Tibial nerve (tissue), 4 donors: Measurements from ENCODE around the gene GDF15. TPM values are rescaled to one million over a fixed set of nuclear protein-coding genes. Genes with fewer than 3 reads are reported as not detected.
A peak's percentile ranks its signal among the peaks of the same experiment; 100 is the strongest.

Experiments
- DNase-seq, 2 donors: peaks; one replicate each; pipeline ENCODE4 v3.0.0-alpha.2; 2019; ENCODE audit warnings: low spot score in 2 of 2
- H3K27ac ChIP-seq, 4 donors: fragments of 200-600 bp; sonication (generic) in 3 of 4; one replicate each; pipeline ENCODE4 v1.5.1; 2017 to 2019; ENCODE audit warnings: mild to moderate bottlenecking in 1 of 4
- H3K27me3 ChIP-seq, 2 donors: fragments of 200-600 bp; sonication (generic) in 1 of 2; one replicate each; pipeline versions ENCODE4 v1.5.1 to v1.6.0; 2017 to 2019
- H3K36me3 ChIP-seq, 3 donors: fragments of 200-600 bp; sonication (generic); one replicate each; pipeline ENCODE4 v1.5.1; 2018 to 2019
- H3K4me1 ChIP-seq, 4 donors: fragments of 200-600 bp; sonication (generic) in 3 of 4; one replicate each; pipeline ENCODE4 v1.5.1; 2017 to 2019
- H3K4me3 ChIP-seq, 4 donors: fragments of 200-600 bp; sonication (generic) in 3 of 4; one replicate each; pipeline ENCODE4 v1.5.1; 2017 to 2019; ENCODE audit warnings: mild to moderate bottlenecking in 1 of 4, moderate library complexity in 1 of 4
- H3K9me3 ChIP-seq, 4 donors: fragments of 200-600 bp; sonication (generic) in 3 of 4; one replicate each; pipeline ENCODE4 v1.5.1; 2017 to 2019
- CTCF ChIP-seq, 5 experiments: fragments of 200-600 bp in 3 of 5; fragments of 450-650 bp in 2 of 5; sonication (generic) in 3 of 5; IDR thresholded peaks; one replicate each; pipeline ENCODE4 v1.5.1; 2016 to 2019; ENCODE audit warnings: antibody characterized with exemption in 5 of 5, mild to moderate bottlenecking in 3 of 5, moderate library complexity in 2 of 5
- EP300 ChIP-seq, 2 donors: sonication (generic); formaldehyde crosslinking; IDR thresholded peaks; one replicate each; pipeline ENCODE4 v1.6.1; 2017; ENCODE audit warnings: antibody characterized with exemption in 2 of 2, mild to moderate bottlenecking in 1 of 2
- POLR2A ChIP-seq, 2 donors: fragments of 450-650 bp; IDR thresholded peaks; one replicate each; pipeline ENCODE4 v1.6.1; 2017; ENCODE audit warnings: antibody characterized with exemption in 2 of 2, mild to moderate bottlenecking in 2 of 2, moderate library complexity in 2 of 2
- WGBS, 2 donors: methylation state at CpG; one replicate each; pipeline ENCODE4 v1.1.5; 2018; 5-methylcytosine and 5-hydroxymethylcytosine counted together
- total RNA-seq, 4 donors: library from RNA; depleted of rRNA; stranded (reverse); fragments of >200 nt; gene quantifications; one replicate each; pipeline ENCODE4 v1.1.0, GENCODE V29; 2016

GDF15 gene
- total RNA-seq, 4 donors from 2014 or later = 4.2 to 31.0 (median 13.2) TPM

- H3K27ac ChIP-seq = peak overlapping the region in 2 of 4 donors; percentile 26 to 61
- no peak overlapping the region for H3K4me3 ChIP-seq
- WGBS, 2 donors = 62 to 76% methylated on average over 5 of the region's 5 CpGs
Observed at GRCh38 chr19:18392926-18393325, 7.0 kb downstream of the GDF15 start.

GRCh38 chr19:18393836-18394235, 7.9 kb downstream of the GDF15 start:
- Histone ChIP-seq H3K36me3 (no peaks in the 10 kb centered on the region), H3K27ac (peak overlapping the region in 1 of 4 donors; percentile 36), H3K4me1 (peaks cover 0 to 23% (median 6%) of the 10 kb centered on the region in 4 donors), H3K27me3 (peaks cover 0 to 20% of the 10 kb centered on the region in 2 donors), H3K9me3 (no peaks in the 10 kb centered on the region), H3K4me3 (peak overlapping the region in 1 of 4 donors; percentile 24)
- TF ChIP-seq EP300 (IDR thresholded peaks at IDR 0.05) (peak in 1 of 2 donors; percentile 49), CTCF (IDR thresholded peaks at IDR 0.05) (no peak), POLR2A (IDR thresholded peaks at IDR 0.05) (peak in 1 of 2 donors; percentile 8)
- 45 to 48% methylated on average over 7 of the region's 7 CpGs for WGBS, 2 donors
- no peak for DNase-seq

More at GRCh38 chr19:18392926-18393325, 7.0 kb downstream of the GDF15 start:
- Histone ChIP-seq H3K36me3 (no peaks in the 10 kb centered on the region), H3K9me3 (no peaks in the 10 kb centered on the region), H3K4me1 (peaks cover 0 to 24% (median 12%) of the 10 kb centered on the region in 4 donors), H3K27me3 (peaks cover 0 to 12% of the 10 kb centered on the region in 2 donors)
- DNase-seq = no peak
- TF ChIP-seq EP300 (IDR thresholded peaks at IDR 0.05) (no peak), CTCF (IDR thresholded peaks at IDR 0.05) (no peak), POLR2A (IDR thresholded peaks at IDR 0.05) (no peak)

GRCh38 chr19:18396471-18397241, 10.7 kb downstream of the GDF15 start:
- Histone ChIP-seq H3K4me3 (peak overlapping the region; percentile 5 to 45 (median 22)), H3K36me3 (no peaks in the 10 kb centered on the region), H3K27me3 (peaks cover 0 to 20% of the 10 kb centered on the region in 2 donors), H3K27ac (no peak overlapping the region), H3K9me3 (no peaks in the 10 kb centered on the region), H3K4me1 (peaks cover 0 to 23% (median 5%) of the 10 kb centered on the region in 4 donors)
- 51 to 52% methylated on average over 23 to 28 of the region's 37 CpGs for WGBS, 2 donors
- DNase-seq = no peak
- no peak for TF ChIP-seq POLR2A (IDR thresholded peaks at IDR 0.05)

- peak within 1 kb of the TSS in 1 of 4 donors; percentile 42 for H3K27ac ChIP-seq
- peak in 1 of 2 donors; percentile 33 for DNase-seq
- no peaks in the 10 kb centered on the region for H3K36me3 ChIP-seq
- H3K4me1 ChIP-seq = peaks cover 0 to 31% (median 4%) of the 10 kb centered on the region in 4 donors
- TF ChIP-seq EP300 (IDR thresholded peaks at IDR 0.05) = peak in 1 of 2 donors; percentile 56
- peak in 1 of 2 donors; percentile 27 for TF ChIP-seq POLR2A (IDR thresholded peaks at IDR 0.05)
- no peak for TF ChIP-seq CTCF (IDR thresholded peaks at IDR 0.05)
- WGBS, 2 donors = 12 to 24% methylated on average over 18 to 30 of the region's 33 CpGs
- peak within 1 kb of the TSS; percentile 5 to 45 (median 22) for H3K4me3 ChIP-seq
- peaks cover 0 to 20% of the 10 kb centered on the region in 2 donors for H3K27me3 ChIP-seq
- no peaks in the 10 kb centered on the region for H3K9me3 ChIP-seq
Observed at GRCh38 chr19:18397242-18398202, 11.6 kb downstream of the GDF15 start, which contains the start of gene LRRC25. Gene LRRC25 (minus strand): TSS chr19:18397622. CDS start chr19:18396963, 659 bp downstream.

GRCh38 chr19:18399008-18399407, 13.1 kb downstream of the GDF15 start:
- DNase-seq = peak in 1 of 2 donors; percentile 48
- peaks cover 0 to 20% of the 10 kb centered on the region in 2 donors for H3K27me3 ChIP-seq
- no peaks in the 10 kb centered on the region for H3K36me3 ChIP-seq
- peaks cover 0 to 40% (median 2%) of the 10 kb centered on the region in 4 donors for H3K4me1 ChIP-seq
- WGBS, 2 donors = 37 to 49% methylated on average over 6 of the region's 6 CpGs
- no peaks in the 10 kb centered on the region for H3K9me3 ChIP-seq
- TF ChIP-seq EP300 (IDR thresholded peaks at IDR 0.05) (peak in 1 of 2 donors; percentile 60), POLR2A (IDR thresholded peaks at IDR 0.05) (no peak)
- H3K4me3 ChIP-seq = no peak overlapping the region
- H3K27ac ChIP-seq = no peak overlapping the region
